NT2/D1 (cell line): ENCODE measurements around the gene CAPZA2.
"Not testable (repeated sequence)": the region's sequence is repeated elsewhere in the genome, so short reads cannot be mapped to it uniquely, and the experiment has no call there.

Experiments used
- DNase-seq: peaks from one replicate; pipeline ENCODE4 v3.0.0-alpha.2; 2011; ENCODE audit warnings: low read depth, low spot score
- H3K27me3 ChIP-seq: 2 replicates; pipeline ENCODE4 v1.6.0; 2011; ENCODE audit warnings: mild to moderate bottlenecking; ENCODE audit not compliant: insufficient read length, insufficient read depth
- H3K36me3 ChIP-seq: 2 replicates; pipeline ENCODE4 v1.6.1; 2011; ENCODE audit warnings: mild to moderate bottlenecking, low read length, mixed read lengths; ENCODE audit not compliant: insufficient read depth, insufficient read length
- H3K4me1 ChIP-seq: 2 replicates; pipeline ENCODE4 v1.5.1; 2011; ENCODE audit not compliant: insufficient read depth, insufficient read length
- H3K4me3 ChIP-seq: 2 replicates; pipeline ENCODE4 v1.5.1; 2011; ENCODE audit warnings: low read depth; ENCODE audit not compliant: insufficient read length
- H3K9ac ChIP-seq: 2 replicates; pipeline ENCODE4 v1.6.0; 2011; ENCODE audit warnings: low read depth; ENCODE audit not compliant: insufficient read length
- H3K9me3 ChIP-seq: 2 replicates; pipeline ENCODE4 v1.5.1; 2011; ENCODE audit warnings: mild to moderate bottlenecking, low read length; ENCODE audit not compliant: insufficient read depth
- SUZ12 ChIP-seq: IDR thresholded peaks from 2 replicates; pipeline ENCODE4 v1.6.1; 2011; ENCODE audit not compliant: insufficient read length, insufficient read depth; ENCODE audit errors: extremely low read depth
- YY1 ChIP-seq: IDR thresholded peaks from 2 replicates; pipeline ENCODE4 v1.6.1; 2011; ENCODE audit not compliant: insufficient read length, insufficient read depth
- ZNF274 ChIP-seq: IDR thresholded peaks from 2 replicates; pipeline ENCODE4 v1.6.1; 2011; ENCODE audit warnings: mild to moderate bottlenecking, low read depth, low read length

Gene CAPZA2

DNA sequence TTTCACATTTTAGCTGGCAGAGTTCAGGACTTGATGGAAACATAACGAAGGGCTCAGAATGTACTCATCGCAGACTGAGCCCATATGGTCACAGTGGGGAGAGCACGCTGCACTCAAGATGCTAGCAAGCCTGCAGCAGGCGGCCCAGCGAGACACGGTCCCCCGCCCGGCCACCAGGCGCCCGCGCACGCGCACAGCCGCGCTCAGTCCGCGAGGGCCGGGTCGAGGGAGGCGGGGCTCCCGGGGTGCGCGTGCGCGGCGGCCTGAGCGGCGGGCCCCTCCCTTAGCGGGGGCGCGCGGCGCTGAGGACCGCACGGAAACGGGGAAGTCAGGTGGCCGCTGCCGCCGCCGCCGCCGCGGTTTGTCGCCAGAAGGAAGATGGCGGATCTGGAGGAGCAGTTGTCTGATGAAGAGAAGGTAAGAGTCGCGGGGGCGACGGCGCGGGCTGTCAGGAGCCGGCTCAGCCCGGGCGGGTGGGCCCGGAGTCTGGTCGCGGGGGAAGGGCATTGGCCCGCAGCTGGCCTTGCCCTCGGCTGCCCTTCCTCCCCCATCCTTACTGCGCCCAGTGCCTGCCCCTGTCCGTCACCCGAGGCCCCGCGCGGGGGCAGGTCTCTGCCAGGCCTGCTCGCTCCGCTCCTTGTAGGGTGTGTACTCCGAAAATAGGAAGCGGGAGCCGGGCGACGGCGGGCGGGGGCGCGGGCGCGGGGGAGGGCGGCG lies at the start of gene CAPZA2:
Gene CAPZA2, plus strand, starts transcription at position 354 of the 717 bp plus-strand sequence. Its CDS starts 25 bp downstream, at position 379.
- no peaks in the 10 kb centered on the region for H3K4me1 ChIP-seq
- H3K36me3 ChIP-seq = no peaks in the 10 kb centered on the region
- peak; percentile 81 for DNase-seq
- H3K9me3 ChIP-seq = no peaks in the 10 kb centered on the region
- peak within 1 kb of the TSS; percentile 76 for H3K9ac ChIP-seq
- H3K4me3 ChIP-seq = peak within 1 kb of the TSS; percentile 82
- H3K27me3 ChIP-seq = no peaks in the 10 kb centered on the region
- TF ChIP-seq YY1 (peak; percentile 44), ZNF274 (no peak), SUZ12 (no peak)

DNA sequence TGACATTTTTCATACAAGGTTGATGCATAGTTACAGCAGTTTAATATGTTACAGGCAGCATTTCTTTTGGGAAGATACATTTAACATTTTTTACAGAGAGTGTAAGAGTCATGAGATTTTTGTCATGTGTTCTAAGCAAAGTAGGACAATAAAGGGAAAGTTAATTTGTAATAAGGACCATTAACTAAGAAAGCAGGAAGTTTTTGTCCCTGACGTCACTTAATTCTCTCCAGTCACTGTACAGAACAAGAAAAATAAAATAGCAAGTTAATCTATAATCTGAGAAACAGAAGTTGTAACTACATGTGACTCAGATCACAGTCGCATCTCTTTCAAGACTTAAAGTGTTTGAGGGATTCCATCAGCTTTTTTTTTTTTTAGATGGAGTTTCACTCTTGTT lies 49.5 kb upstream of the CAPZA2 start:
- TF ChIP-seq YY1 (no peak), SUZ12 (no peak)
- DNase-seq = no peak
- no peaks in the 10 kb centered on the region for H3K27me3 ChIP-seq
- H3K9me3 ChIP-seq = no peaks in the 10 kb centered on the region
- H3K4me3 ChIP-seq = no peak overlapping the region
- H3K36me3 ChIP-seq = no peaks in the 10 kb centered on the region
- H3K9ac ChIP-seq = no peak overlapping the region
- no peaks in the 10 kb centered on the region for H3K4me1 ChIP-seq

DNA sequence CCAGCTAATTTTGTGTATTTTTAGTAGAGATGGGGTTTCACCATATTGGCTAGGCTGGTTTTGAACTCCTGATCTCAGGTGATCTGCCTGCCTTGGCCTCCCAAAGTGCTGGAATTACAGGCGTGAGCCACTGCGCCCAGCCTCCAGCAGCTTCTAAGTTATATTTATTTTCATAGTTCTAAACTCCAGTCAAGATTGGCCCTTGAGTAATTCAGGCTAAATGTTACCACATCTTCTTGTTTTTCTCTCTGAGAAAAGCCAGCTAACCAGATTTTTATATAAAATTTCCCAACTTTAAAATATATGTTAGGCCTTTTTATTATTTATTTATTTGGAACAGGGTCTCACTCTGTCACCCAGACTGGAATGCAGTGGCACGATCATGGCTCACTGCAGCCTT lies 49.0 kb upstream of the CAPZA2 start:
- not testable (repeated sequence) for H3K4me3 ChIP-seq, DNase-seq, H3K9me3 ChIP-seq

DNA sequence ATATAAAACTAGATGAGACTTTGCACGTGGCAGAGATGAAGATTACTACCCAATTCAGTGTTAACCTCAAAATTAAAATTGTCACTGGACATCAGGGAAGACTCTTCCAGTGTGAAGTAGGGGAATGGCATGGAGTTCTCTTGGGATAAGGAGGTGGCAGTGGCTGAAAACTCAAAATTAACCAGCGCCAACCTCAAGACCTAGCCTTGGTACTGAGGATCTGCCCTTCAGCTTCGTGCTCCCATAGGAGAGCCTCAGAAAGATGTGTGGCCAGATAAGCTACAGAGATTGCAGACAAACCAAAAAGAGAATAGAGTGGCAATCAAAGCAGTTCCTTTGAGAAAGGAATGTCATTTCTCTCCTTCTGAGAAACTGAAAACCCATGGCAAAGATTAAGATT lies 47.3 kb upstream of the CAPZA2 start:
- TF ChIP-seq YY1 (no peak), ZNF274 (no peak), SUZ12 (no peak)
- no peak for DNase-seq
- no peaks in the 10 kb centered on the region for H3K27me3 ChIP-seq
- H3K9me3 ChIP-seq = no peaks in the 10 kb centered on the region
- H3K4me1 ChIP-seq = no peaks in the 10 kb centered on the region
- H3K4me3 ChIP-seq = no peak overlapping the region
- H3K36me3 ChIP-seq = no peaks in the 10 kb centered on the region
- no peak overlapping the region for H3K9ac ChIP-seq

More for the DNA sequence above, 49.0 kb upstream of the CAPZA2 start:
- not testable (repeated sequence) for H3K27me3 ChIP-seq, H3K9ac ChIP-seq, H3K4me1 ChIP-seq, H3K36me3 ChIP-seq

DNA sequence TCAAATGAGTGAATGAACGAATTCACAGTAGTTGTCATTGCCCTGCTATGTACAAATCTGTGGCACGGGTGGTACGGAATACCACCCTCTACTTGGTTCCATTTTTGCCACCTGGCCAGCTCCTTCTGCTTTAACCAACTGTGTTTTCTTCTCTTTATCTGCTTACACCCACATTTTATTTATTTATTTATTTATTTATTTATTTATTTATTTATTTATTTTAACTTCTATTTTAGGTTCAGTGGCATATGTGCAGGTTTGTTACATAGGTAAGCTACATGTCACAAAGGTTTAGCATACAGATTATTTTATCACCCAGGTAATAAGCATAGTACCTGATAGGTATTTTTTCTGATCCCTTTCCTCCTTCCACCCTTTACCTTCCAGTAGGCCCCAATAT lies 42.2 kb upstream of the CAPZA2 start:
- no peak for DNase-seq
- Histone ChIP-seq H3K4me3 (no peak overlapping the region), H3K27me3 (no peaks in the 10 kb centered on the region), H3K36me3 (no peaks in the 10 kb centered on the region), H3K9ac (no peak overlapping the region), H3K4me1 (no peaks in the 10 kb centered on the region), H3K9me3 (no peaks in the 10 kb centered on the region)
- TF ChIP-seq YY1 = no peak
- no peak for TF ChIP-seq SUZ12
- no peak for TF ChIP-seq ZNF274

DNA sequence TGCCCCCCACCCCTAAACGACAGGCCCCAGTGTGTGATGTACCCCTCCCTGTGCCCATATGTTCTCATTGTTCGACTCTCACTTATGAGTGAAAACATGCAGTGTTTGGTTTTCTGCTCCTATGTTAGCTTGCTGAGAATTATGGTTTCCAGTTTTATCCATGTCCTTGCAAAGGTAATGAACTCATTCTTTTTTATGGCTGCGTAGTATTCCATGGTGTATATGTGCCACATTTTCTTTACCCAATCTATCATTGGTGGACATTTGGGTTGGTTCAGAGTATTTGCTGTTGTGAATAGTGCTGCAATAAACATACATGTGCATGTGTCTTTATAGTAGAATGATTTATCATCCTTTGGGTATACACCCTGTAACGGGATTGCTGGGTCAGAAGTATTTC lies 40.7 kb upstream of the CAPZA2 start:
- not testable (repeated sequence) for H3K9me3 ChIP-seq, H3K9ac ChIP-seq, H3K27me3 ChIP-seq, H3K36me3 ChIP-seq, H3K4me3 ChIP-seq, H3K4me1 ChIP-seq, DNase-seq

DNA sequence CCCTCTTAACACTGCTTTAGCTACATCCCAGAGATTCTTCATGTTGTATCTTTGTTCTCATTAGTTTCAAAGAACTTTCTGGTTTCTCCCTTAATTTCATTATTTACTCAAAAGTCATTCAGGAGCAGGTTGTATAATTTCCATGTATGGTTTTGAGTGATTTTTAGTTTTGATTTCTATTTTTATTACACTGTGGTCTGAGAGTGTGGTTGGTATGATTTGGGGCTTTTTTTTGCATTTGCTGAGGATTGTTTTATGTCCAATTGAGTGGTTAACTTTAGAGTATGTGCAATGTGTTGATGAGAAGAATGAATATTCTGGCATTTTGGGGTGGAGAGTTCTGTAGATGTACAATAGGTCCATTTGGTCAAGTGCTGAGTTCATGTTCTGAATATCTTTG lies 37.9 kb upstream of the CAPZA2 start:
- no peak for DNase-seq
- no peak overlapping the region for H3K9ac ChIP-seq
- H3K9me3 ChIP-seq = no peaks in the 10 kb centered on the region
- no peak overlapping the region for H3K4me3 ChIP-seq
- H3K27me3 ChIP-seq = no peaks in the 10 kb centered on the region
- no peaks in the 10 kb centered on the region for H3K4me1 ChIP-seq
- H3K36me3 ChIP-seq = no peaks in the 10 kb centered on the region
- TF ChIP-seq YY1 = no peak
- no peak for TF ChIP-seq SUZ12
- no peak for TF ChIP-seq ZNF274

DNA sequence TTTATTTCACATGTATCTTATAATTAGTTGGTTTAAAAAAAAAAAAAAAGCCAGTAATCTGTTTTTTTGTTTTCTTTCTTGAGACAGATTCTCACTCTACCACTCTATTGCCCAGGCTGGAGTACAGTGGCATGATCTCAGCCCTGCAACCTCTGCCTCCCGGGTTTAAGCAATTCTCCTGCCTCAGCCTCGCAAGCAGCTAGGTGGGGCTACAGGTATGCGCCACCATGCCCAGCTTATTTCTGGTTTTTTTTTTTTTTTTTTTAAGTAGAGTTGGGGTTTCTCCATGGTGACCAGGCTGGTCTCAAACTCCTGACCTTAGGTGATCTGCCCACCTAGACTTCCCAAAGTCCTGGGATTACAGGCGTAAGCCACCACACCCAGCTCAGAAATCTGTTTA lies 34.1 kb upstream of the CAPZA2 start:
- no peak for DNase-seq
- Histone ChIP-seq H3K4me3 (no peak overlapping the region), H3K4me1 (no peaks in the 10 kb centered on the region), H3K9ac (no peak overlapping the region), H3K36me3 (no peaks in the 10 kb centered on the region), H3K27me3 (no peaks in the 10 kb centered on the region), H3K9me3 (no peaks in the 10 kb centered on the region)
- TF ChIP-seq ZNF274 (no peak), SUZ12 (no peak), YY1 (no peak)
